LNCaP clone FGC (cell line): Measurements from ENCODE around the gene GP1BA.

Experiments
- DNase-seq: peaks from one replicate; pipeline ENCODE4 v3.0.0-alpha.2; 2011; ENCODE audit warnings: low read depth
- H3K4me3 ChIP-seq: 2 replicates; pipeline ENCODE4 v1.5.1; 2011; ENCODE audit warnings: mild to moderate bottlenecking, low read depth, low read length, control low read depth
- TF ChIP-seq, protein P1 (sequence below): IDR thresholded peaks from 2 replicates; pipeline ENCODE4 v1.5.1; 2012; ENCODE audit warnings: mild to moderate bottlenecking; ENCODE audit not compliant: control insufficient read depth, insufficient read depth; ENCODE audit errors: extremely low read depth

Gene GP1BA

DNA sequence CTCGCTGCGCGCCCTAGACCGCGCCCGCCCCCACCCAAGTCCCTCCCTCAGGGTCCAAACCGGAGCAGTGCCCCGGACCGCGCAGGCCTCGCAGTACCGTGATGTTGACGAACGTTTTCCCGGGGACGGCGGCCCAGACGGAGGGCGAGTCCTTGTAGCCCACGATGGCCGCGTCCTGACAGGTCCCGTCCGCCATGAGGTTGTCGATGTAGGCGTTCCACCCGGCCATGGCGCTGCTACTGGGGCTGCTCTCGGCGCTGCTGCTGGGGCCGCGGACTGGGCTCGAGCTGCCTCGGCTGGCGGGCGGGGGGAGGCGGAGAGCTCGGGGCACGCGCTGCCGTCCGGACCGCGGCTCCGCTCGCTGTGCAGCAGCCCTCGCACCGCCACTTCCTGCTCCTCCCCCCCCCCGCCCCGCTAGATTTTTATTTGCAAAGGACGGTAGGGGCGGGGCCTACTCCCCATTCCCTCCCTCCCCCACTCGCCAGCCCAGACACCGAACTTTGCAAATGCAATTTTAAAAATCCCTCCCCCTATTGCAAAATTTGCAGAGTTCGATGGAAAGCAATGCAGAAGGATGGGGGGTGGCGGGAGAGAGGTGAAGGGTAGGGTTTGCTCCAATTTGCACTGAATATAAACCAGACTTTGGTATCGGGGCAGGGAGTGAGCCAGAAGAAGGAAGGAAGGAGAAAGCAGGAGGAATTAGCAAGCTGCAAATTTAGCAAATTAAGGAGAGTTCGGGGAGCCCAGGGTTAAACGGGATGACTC lies 16.3 kb downstream of the GP1BA start, which contains the start of gene PFN1:
Gene PFN1 (minus strand): TSS at position 365 of the 765 bp plus-strand sequence. CDS start 136 bp downstream, at position 229.
- peak within 1 kb of the TSS; percentile 99 for H3K4me3 ChIP-seq
- DNase-seq: peak; percentile 66
- TF ChIP-seq, protein P1, sequence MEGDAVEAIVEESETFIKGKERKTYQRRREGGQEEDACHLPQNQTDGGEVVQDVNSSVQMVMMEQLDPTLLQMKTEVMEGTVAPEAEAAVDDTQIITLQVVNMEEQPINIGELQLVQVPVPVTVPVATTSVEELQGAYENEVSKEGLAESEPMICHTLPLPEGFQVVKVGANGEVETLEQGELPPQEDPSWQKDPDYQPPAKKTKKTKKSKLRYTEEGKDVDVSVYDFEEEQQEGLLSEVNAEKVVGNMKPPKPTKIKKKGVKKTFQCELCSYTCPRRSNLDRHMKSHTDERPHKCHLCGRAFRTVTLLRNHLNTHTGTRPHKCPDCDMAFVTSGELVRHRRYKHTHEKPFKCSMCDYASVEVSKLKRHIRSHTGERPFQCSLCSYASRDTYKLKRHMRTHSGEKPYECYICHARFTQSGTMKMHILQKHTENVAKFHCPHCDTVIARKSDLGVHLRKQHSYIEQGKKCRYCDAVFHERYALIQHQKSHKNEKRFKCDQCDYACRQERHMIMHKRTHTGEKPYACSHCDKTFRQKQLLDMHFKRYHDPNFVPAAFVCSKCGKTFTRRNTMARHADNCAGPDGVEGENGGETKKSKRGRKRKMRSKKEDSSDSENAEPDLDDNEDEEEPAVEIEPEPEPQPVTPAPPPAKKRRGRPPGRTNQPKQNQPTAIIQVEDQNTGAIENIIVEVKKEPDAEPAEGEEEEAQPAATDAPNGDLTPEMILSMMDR: no peak

DNA sequence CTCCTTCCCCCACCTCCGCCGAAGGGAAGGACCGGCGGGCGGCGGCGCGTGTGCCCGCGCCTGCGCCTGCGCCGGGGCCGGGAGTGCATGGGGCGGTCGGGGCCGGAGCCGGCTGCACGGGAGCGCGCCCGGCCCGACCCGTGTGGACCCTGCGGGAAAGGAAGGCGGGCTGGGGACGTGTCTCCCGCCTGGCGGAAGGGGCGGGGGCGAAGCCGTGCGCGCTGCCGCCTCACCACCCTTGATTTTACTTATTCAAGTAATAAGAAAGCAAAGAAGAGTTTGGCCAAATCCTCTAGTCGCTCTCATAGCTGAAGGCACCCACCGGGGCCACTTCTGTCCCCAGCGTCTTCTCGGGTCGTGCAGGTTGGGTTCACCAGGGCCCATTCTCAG lies 16.8 kb downstream of the GP1BA start:
- TF ChIP-seq, protein P1: no peak
- peak; percentile 45 for DNase-seq
- H3K4me3 ChIP-seq: peak overlapping the region; percentile 99

DNA sequence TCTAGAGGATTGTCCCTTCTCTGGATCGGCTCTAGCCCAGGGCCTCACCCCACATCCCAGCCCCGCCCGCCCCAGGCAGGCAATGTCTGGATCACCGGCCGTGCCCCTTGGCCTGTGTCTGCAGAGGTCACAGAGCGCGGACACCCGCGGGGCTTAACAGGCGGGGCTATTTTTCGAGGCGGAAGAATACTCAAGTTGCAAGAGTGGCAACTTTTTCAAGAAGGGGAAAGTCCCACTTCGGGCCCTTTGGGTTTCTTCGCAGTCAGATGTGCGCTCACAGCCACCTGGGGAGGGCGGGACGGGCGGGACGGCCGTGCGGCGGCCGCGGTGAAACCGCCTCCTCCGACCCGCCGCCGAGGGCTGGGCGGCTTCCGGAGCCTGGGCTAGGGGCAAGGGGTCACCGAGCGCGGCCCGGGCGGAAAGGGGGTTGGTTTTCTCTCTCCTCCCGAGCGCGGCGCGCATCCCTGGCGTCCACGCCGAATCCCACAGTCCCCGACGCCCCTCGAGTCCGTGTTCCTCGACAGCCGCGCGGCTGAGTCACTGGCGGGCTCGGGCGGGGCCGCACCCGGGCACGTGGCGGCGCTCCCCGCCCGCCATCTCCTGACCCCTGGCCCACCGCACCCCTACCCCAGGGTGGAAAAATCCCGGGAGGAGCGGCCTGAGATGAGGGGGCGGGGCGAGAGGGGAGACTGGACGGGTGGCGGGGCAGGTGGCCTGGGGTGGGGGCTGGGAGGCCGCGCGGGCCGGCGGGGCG lies 17.4 kb downstream of the GP1BA start:
- peak overlapping the region; percentile 99 for H3K4me3 ChIP-seq
- peak; percentile 42 for DNase-seq
- TF ChIP-seq, protein P1: no peak

DNA sequence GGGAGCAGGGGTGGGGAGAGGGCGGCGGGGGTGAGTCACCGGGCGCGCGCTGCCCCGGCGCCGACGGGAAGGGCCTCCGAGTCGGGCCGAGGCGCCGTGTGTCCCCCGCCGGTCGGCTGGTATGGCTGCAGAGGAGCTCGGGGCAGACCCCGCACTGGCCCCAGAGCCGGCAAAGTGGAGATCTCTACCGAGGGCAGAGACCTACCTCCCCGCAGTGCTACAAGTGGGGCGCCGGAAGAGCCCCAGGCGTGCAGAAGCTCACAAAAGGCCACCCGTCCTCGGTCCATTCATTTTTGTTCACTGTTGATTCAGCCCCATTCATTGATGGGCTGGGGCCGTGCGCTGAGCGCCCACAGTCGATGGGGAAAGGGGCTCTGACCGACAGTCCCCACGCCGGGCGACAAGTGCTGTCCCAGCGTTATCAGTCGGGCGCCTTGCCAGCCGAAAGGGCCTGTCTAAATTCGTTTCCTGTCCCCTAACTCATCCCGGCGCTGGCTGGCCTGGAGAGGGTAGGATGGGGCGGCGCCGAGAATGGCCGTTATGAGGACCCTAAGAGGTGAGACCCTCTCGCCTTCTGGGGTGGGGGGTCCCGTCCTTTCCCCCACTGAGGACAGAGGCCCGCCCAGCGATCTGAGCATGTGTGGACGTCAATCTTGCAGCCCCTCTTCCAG lies 18.1 kb downstream of the GP1BA start:
- no peak for DNase-seq
- TF ChIP-seq, protein P1: no peak
- H3K4me3 ChIP-seq: peak overlapping the region; percentile 99

- TF ChIP-seq, protein P1: no peak
Measured at GRCh38 chr17:4950746-4951204, 18.7 kb downstream of the GP1BA start, which contains the start of gene ENO3. Gene ENO3 (plus strand): TSS chr17:4951119. CDS start chr17:4951830, 711 bp downstream.

DNA sequence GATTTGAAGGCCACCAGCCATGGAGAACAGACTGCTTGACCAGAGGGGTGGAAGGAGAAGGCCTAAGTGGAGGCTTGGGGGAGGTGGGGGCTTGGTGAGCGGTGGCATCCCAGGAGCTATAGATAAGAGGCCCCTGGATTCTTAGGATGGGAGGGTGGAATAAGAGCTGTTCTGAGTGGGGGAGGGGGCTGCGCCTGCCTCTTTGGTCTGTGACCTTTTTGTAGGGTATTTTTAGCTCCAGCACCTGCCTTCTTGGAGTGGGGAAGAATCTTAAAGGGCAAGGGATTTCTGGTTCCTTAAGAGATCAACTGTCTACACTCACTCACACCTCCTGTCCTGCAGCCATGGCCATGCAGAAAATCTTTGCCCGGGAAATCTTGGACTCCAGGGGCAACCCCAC lies 19.4 kb downstream of the GP1BA start:
- TF ChIP-seq, protein P1: no peak
- no peak for DNase-seq
- no peak overlapping the region for H3K4me3 ChIP-seq

More at GRCh38 chr17:4950746-4951204, 18.7 kb downstream of the GP1BA start, which contains the start of gene ENO3:
- no peak for DNase-seq
- H3K4me3 ChIP-seq: peak within 1 kb of the TSS; percentile 99
